Measurements from ENCODE around the gene ADGRL1.

- TF ChIP-seq POLR2AphosphoS5 (IDR thresholded peaks at IDR 0.05; ENCODE audit: low read depth, low read length), result no peak
- no peak for TF ChIP-seq TAF1 (IDR thresholded peaks at IDR 0.05; ENCODE audit: borderline replicate concordance, insufficient read depth, low read length)
- no peak for TF ChIP-seq SIN3A (IDR thresholded peaks at IDR 0.05; ENCODE audit: borderline replicate concordance, insufficient read depth, low read length)
- TF ChIP-seq FOXP2 (optimal IDR thresholded peaks at IDR 0.05; ENCODE audit: borderline replicate concordance, extremely low read depth, extremely low read length, insufficient read depth), result no peak
- no peak for TF ChIP-seq REST (IDR thresholded peaks at IDR 0.05; ENCODE audit: insufficient read depth in 1 of 2, low read depth in 2 of 2, low read length in 2 of 2)
Observed at GRCh38 chr19:14177496-14178074, 28.4 kb downstream of the ADGRL1 start.

All from PFSK-1 (cell line).